Fibroblast of lung (primary cell): ENCODE data around the gene KRT80. TPM values are rescaled to one million over a fixed set of nuclear protein-coding genes. Genes with fewer than 3 reads are reported as not detected.

ENCODE experiments used
- DNase-seq, 2 donors: peaks; one replicate each; pipeline versions ENCODE4 v3.0.0 to v3.0.0-alpha.2; 2010; ENCODE audit warnings: low read depth in 2 of 2
- H2AFZ ChIP-seq: 2 replicates; pipeline ENCODE4 v1.5.1; 2012; ENCODE audit warnings: low read length, control low read depth, inconsistent platforms
- H3K27ac ChIP-seq: 2 replicates; pipeline ENCODE4 v1.5.1; 2011; ENCODE audit warnings: low read length, control low read depth; ENCODE audit not compliant: insufficient read depth
- H3K27me3 ChIP-seq: 2 replicates; pipeline ENCODE4 v1.5.1; 2011; ENCODE audit warnings: mild to moderate bottlenecking, low read length; ENCODE audit not compliant: control insufficient read depth, insufficient read depth
- H3K36me3 ChIP-seq: 2 replicates; pipeline ENCODE4 v1.5.1; 2011; ENCODE audit warnings: low read length; ENCODE audit not compliant: control insufficient read depth, insufficient read depth
- H3K4me1 ChIP-seq: 2 replicates; pipeline ENCODE4 v1.5.1; 2011; ENCODE audit warnings: low read length; ENCODE audit not compliant: control insufficient read depth, insufficient read depth; ENCODE audit errors: extremely low read depth
- H3K4me2 ChIP-seq: 2 replicates; pipeline ENCODE4 v1.5.1; 2011; ENCODE audit warnings: low read length, control low read depth; ENCODE audit not compliant: insufficient read depth; ENCODE audit errors: extremely low read depth
- H3K4me3 ChIP-seq, 4 experiments: fragments of 200-600 bp in 1 of 4; sonication (generic) in 1 of 4; replicated peaks in 1 of 4; 2 replicates each; pipeline ENCODE4 v1.5.1; 2011 to 2016; ENCODE audit warnings: low read length in 4 of 4, low read depth in 3 of 4, mild to moderate bottlenecking in 3 of 4, control low read depth in 2 of 4, inconsistent platforms in 1 of 4, mixed read lengths in 1 of 4; ENCODE audit not compliant: insufficient read depth in 1 of 4; ENCODE audit errors: control extremely low read depth in 1 of 4
- H3K79me2 ChIP-seq: 2 replicates; pipeline ENCODE4 v1.5.1; 2012; ENCODE audit warnings: mild to moderate bottlenecking, low read length, inconsistent platforms; ENCODE audit not compliant: control insufficient read depth, insufficient read depth
- H3K9ac ChIP-seq: 2 replicates; pipeline ENCODE4 v1.5.1; 2011; ENCODE audit warnings: mild to moderate bottlenecking, low read length, control low read depth; ENCODE audit not compliant: insufficient read depth
- H3K9me3 ChIP-seq: 2 replicates; pipeline ENCODE4 v1.5.1; 2012; ENCODE audit warnings: low read depth, low read length; ENCODE audit not compliant: control insufficient read depth, insufficient read depth
- H4K20me1 ChIP-seq: 2 replicates; pipeline ENCODE4 v1.5.1; 2011; ENCODE audit warnings: low read length; ENCODE audit not compliant: control insufficient read depth, insufficient read depth; ENCODE audit errors: extremely low read depth
- CTCF ChIP-seq, 2 donors: IDR thresholded peaks in 1 of 2; conservative IDR thresholded peaks in 1 of 2; 1 replicate in 1 of 2; 2 replicates in 1 of 2; pipeline ENCODE4 v1.5.1; 2011 to 2012; ENCODE audit warnings: low read length in 2 of 2, control low read depth in 1 of 2, inconsistent platforms in 1 of 2, low read depth in 1 of 2, mild to moderate bottlenecking in 1 of 2
- EZH2 ChIP-seq: IDR thresholded peaks from 2 replicates; pipeline ENCODE4 v1.5.1; 2012; ENCODE audit warnings: low read length, control low read depth, mild to moderate bottlenecking; ENCODE audit errors: missing control alignments
- polyA plus RNA-seq, 2 donors: library from polyadenylated mRNA; depleted of rRNA in 1 of 2; stranded (reverse) in 1 of 2; unstranded in 1 of 2; fragments of >200 nt; gene quantifications; 2 replicates each; pipeline ENCODE4 v1.2.1, GENCODE V29; 2011 to 2012; ENCODE audit warnings: missing spikeins in 1 of 2
- total RNA-seq: library from RNA; depleted of rRNA; stranded (reverse); fragments of >200 nt; gene quantifications from 2 replicates; pipeline ENCODE4 v1.2.1, GENCODE V29; 2014

Gene KRT80
- total and polyA plus RNA-seq, 2 donors (not counting 1 experiment from before 2014, with no cell fraction given): 0.17 to 1.0 TPM

DNA sequence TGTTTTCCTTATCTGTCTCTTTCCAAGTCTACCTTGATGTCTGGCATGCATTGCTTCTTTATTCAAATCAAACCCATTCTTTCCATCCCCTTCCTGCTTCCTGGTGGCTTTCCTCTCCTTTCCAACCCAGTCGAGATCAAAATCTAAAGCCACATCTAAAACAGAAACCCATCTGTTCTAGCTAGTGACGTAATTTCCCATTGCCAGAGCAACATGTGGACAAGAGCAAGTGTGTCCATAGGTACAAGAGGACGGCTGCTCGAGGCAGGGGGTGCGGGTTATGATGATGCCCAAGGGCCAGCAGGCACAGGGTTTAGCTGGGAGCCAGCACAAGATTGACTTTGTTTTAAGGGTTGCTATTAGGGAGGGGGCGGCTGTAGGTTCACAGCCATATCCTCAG, 7.0 kb downstream of the KRT80 start:
- peaks cover 1% of the 10 kb centered on the region for H3K36me3 ChIP-seq
- no peak overlapping the region for H3K4me3 ChIP-seq
- no peak overlapping the region for H2AFZ ChIP-seq
- peaks cover 62% of the 10 kb centered on the region for H3K4me1 ChIP-seq
- no peak for TF ChIP-seq EZH2
- H3K9ac ChIP-seq: no peak overlapping the region
- no peaks in the 10 kb centered on the region for H3K27me3 ChIP-seq
- no peaks in the 10 kb centered on the region for H3K9me3 ChIP-seq
- no peak overlapping the region for H3K4me2 ChIP-seq
- no peak overlapping the region for H3K27ac ChIP-seq
- DNase-seq: no peak
- no peaks in the 10 kb centered on the region for H4K20me1 ChIP-seq
- no peaks in the 10 kb centered on the region for H3K79me2 ChIP-seq

- H4K20me1 ChIP-seq: no peaks in the 10 kb centered on the region
- H3K9me3 ChIP-seq: no peaks in the 10 kb centered on the region
- TF ChIP-seq CTCF (conservative IDR thresholded peaks at IDR 0.05 in 1 of 2, IDR thresholded peaks at IDR 0.05 in 1 of 2; ENCODE audit: low read depth in 1 of 2, low read length in 2 of 2) (no peak), EZH2 (no peak)
- H3K9ac ChIP-seq: no peak overlapping the region
- no peak overlapping the region for H3K4me2 ChIP-seq
- no peaks in the 10 kb centered on the region for H3K79me2 ChIP-seq
- H3K4me3 ChIP-seq: no peak overlapping the region
- H3K4me1 ChIP-seq: peaks cover 59% of the 10 kb centered on the region
- H2AFZ ChIP-seq: no peak overlapping the region
- H3K36me3 ChIP-seq: peaks cover 1% of the 10 kb centered on the region
- no peak overlapping the region for H3K27ac ChIP-seq
- no peaks in the 10 kb centered on the region for H3K27me3 ChIP-seq
- no peak for DNase-seq
Observed at GRCh38 chr12:52183971-52184370, 7.8 kb downstream of the KRT80 start.

DNA sequence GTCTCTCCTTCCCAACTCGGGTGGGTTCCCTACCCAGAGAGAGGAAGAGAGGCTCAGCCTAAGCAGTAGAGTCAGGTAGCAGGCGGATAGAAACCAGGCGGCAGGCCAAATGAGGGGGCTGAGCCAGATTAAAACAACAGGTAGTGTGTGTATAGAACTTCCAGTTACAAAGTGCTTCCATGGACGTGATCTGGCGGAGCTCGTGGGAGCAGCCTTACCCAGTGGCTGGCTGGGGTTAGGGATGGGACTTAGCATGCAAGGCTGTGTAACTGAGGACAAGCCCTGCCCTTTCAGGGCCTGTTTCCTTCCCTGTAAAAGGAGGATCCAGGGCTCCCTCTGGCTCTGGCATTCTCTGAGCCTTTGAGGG, 8.3 kb downstream of the KRT80 start:
- no peaks in the 10 kb centered on the region for H3K27me3 ChIP-seq
- no peak for TF ChIP-seq CTCF (conservative IDR thresholded peaks at IDR 0.05 in 1 of 2, IDR thresholded peaks at IDR 0.05 in 1 of 2; ENCODE audit: low read depth in 1 of 2, low read length in 2 of 2)
- TF ChIP-seq EZH2: no peak
- H4K20me1 ChIP-seq: no peaks in the 10 kb centered on the region
- H3K9me3 ChIP-seq: no peaks in the 10 kb centered on the region
- peak in 1 of 2 donors; percentile 45 for DNase-seq
- H3K4me2 ChIP-seq: no peak overlapping the region
- no peaks in the 10 kb centered on the region for H3K79me2 ChIP-seq
- peaks cover 1% of the 10 kb centered on the region for H3K36me3 ChIP-seq
- H3K9ac ChIP-seq: no peak overlapping the region
- H2AFZ ChIP-seq: no peak overlapping the region
- H3K4me1 ChIP-seq: peaks cover 56% of the 10 kb centered on the region
- H3K27ac ChIP-seq: no peak overlapping the region
- H3K4me3 ChIP-seq: no peak overlapping the region
